ENCODE data around the gene NOG. TPM values are rescaled to one million over a fixed set of nuclear protein-coding genes. Genes with fewer than 3 reads are reported as not detected.

NOG gene
- polyA plus RNA-seq, 2 of the 4 experiments (the other 2 are of a cell fraction): 0.25 to 0.67 TPM

DNA sequence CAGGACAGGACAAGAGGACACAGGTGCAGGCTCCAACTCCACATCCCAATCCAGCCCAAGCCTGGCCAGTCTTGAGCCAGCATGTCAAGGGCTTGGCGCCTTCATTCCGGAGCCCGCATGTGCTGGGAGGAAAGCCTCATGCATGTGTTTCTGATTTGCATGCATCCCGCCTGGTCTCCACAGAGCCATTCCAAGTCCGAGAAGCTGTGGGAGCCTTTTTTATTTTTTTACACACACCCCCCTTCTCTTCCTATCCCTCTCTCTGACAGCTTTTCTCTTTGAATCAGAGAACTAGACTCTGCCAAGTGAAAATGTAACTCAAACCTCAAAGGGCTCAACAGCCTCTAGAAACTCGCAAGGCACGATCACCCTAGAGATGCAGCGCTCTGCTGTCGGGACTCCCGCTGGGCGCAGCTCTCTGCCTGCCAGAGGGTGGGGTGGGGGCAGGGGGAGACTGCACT, 45.1 kb downstream of the NOG start (continued):
- TF ChIP-seq, protein P1, sequence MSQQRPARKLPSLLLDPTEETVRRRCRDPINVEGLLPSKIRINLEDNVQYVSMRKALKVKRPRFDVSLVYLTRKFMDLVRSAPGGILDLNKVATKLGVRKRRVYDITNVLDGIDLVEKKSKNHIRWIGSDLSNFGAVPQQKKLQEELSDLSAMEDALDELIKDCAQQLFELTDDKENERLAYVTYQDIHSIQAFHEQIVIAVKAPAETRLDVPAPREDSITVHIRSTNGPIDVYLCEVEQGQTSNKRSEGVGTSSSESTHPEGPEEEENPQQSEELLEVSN (IDR thresholded peaks at IDR 0.05; ENCODE audit: borderline replicate concordance, low read depth): no peak
- TF ChIP-seq, protein P2, sequence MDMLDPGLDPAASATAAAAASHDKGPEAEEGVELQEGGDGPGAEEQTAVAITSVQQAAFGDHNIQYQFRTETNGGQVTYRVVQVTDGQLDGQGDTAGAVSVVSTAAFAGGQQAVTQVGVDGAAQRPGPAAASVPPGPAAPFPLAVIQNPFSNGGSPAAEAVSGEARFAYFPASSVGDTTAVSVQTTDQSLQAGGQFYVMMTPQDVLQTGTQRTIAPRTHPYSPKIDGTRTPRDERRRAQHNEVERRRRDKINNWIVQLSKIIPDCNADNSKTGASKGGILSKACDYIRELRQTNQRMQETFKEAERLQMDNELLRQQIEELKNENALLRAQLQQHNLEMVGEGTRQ (IDR thresholded peaks at IDR 0.05): no peak
- no peak for TF ChIP-seq MAZ (IDR thresholded peaks at IDR 0.05; ENCODE audit: borderline replicate concordance, low read depth, low read length)
- no peak for TF ChIP-seq CHD2 (IDR thresholded peaks at IDR 0.05; ENCODE audit: low read length, partially characterized antibody)
- TF ChIP-seq TFCP2L1 (CRISPR knock-in tag; IDR thresholded peaks at IDR 0.05): no peak
- no peak for TF ChIP-seq CEBPB (IDR thresholded peaks at IDR 0.05)
- TF ChIP-seq RFX5 (IDR thresholded peaks at IDR 0.05): no peak
- no peak for TF ChIP-seq MYC (IDR thresholded peaks at IDR 0.05; ENCODE audit: borderline replicate concordance, low read length)
- no peak for TF ChIP-seq HDAC2 (IDR thresholded peaks at IDR 0.05)

DNA sequence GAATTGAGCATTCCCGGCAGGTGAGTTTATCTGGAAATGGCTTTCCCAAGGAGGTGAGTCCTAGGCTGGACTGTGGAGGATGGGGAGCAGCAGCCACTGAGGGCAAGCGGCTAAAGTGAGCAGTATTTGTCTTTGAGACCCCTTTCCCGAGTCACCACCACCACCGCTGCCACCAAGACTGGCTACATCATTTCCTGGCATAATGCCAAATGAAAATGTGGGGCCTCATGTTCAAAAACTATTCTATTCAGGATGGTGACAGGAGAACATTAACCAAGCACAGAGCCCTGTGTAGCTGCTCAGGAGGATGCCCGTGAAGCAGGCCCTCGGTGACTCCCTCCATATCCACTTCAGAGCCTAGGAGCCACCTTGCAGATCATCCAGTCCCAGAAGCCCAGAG, 46.0 kb downstream of the NOG start:
- CTCF ChIA-PET: interaction anchor here (0.6 to 4.0 kb wide), 7 partner anchors 9 to 121 kb away, joined by 3 to 29 read pairs (median 5); partner anchors contain the start of gene NOG

DNA sequence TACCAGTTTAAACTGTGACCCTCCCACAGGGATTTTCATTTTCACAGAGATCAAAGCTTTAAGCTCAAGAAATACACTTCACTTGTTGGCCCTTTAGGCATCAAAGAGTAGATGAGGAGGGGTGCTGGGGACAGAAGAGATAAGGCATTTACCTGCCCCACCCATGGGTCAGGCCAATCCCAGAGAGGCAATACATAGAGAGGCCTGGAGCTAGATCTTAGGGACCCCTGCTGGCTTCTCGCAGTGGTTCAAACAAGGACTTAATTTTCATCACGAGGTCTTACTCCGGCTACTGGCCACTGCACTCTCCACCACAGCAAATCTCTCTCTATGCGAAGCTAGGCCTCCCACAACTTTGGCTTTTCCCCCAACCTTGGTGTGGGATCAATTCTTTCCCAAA, 46.6 kb downstream of the NOG start:
- ChIA-PET CTCF (interaction anchor here (0.6 to 3.0 kb wide), 6 partner anchors 10 to 120 kb away, joined by 4 to 9 read pairs (median 4); partner anchors contain the start of gene NOG), POLR2A (no interaction called here)
- Histone ChIP-seq H3K9me3 (no peaks in the 10 kb centered on the region), H3K4me1 (0 out of 3 replicates have a peak, but pooled peaks cover 3% of the 10 kb centered on the region), H3K4me2 (no peak overlapping the region), H3K27ac (no peak overlapping the region), H3K4me3 (no peak overlapping the region)
- TF ChIP-seq, protein P3, sequence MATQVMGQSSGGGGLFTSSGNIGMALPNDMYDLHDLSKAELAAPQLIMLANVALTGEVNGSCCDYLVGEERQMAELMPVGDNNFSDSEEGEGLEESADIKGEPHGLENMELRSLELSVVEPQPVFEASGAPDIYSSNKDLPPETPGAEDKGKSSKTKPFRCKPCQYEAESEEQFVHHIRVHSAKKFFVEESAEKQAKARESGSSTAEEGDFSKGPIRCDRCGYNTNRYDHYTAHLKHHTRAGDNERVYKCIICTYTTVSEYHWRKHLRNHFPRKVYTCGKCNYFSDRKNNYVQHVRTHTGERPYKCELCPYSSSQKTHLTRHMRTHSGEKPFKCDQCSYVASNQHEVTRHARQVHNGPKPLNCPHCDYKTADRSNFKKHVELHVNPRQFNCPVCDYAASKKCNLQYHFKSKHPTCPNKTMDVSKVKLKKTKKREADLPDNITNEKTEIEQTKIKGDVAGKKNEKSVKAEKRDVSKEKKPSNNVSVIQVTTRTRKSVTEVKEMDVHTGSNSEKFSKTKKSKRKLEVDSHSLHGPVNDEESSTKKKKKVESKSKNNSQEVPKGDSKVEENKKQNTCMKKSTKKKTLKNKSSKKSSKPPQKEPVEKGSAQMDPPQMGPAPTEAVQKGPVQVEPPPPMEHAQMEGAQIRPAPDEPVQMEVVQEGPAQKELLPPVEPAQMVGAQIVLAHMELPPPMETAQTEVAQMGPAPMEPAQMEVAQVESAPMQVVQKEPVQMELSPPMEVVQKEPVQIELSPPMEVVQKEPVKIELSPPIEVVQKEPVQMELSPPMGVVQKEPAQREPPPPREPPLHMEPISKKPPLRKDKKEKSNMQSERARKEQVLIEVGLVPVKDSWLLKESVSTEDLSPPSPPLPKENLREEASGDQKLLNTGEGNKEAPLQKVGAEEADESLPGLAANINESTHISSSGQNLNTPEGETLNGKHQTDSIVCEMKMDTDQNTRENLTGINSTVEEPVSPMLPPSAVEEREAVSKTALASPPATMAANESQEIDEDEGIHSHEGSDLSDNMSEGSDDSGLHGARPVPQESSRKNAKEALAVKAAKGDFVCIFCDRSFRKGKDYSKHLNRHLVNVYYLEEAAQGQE (IDR thresholded peaks at IDR 0.05): no peak
- TF ChIP-seq ZNF302 (CRISPR knock-in tag; IDR thresholded peaks at IDR 0.05): no peak
- TF ChIP-seq EP300 (IDR thresholded peaks at IDR 0.05): no peak
- TF ChIP-seq ZFP36 (IDR thresholded peaks at IDR 0.05; ENCODE audit: borderline replicate concordance, partially characterized antibody): no peak
- TF ChIP-seq CBX8 (IDR thresholded peaks at IDR 0.05): no peak
- TF ChIP-seq FOXS1 (CRISPR knock-in tag; IDR thresholded peaks at IDR 0.05): no peak
- TF ChIP-seq RCOR1 (IDR thresholded peaks at IDR 0.05; ENCODE audit: low read depth, low read length): no peak
- TF ChIP-seq, protein P4, sequence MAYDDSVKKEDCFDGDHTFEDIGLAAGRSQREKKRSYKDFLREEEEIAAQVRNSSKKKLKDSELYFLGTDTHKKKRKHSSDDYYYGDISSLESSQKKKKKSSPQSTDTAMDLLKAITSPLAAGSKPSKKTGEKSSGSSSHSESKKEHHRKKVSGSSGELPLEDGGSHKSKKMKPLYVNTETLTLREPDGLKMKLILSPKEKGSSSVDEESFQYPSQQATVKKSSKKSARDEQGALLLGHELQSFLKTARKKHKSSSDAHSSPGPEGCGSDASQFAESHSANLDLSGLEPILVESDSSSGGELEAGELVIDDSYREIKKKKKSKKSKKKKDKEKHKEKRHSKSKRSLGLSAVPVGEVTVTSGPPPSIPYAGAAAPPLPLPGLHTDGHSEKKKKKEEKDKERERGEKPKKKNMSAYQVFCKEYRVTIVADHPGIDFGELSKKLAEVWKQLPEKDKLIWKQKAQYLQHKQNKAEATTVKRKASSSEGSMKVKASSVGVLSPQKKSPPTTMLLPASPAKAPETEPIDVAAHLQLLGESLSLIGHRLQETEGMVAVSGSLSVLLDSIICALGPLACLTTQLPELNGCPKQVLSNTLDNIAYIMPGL (CRISPR knock-in tag; IDR thresholded peaks at IDR 0.05; ENCODE audit: borderline replicate concordance): no peak
- TF ChIP-seq HEYL (CRISPR knock-in tag; IDR thresholded peaks at IDR 0.05): no peak
- no peak for DNase-seq (ENCODE audit: low read depth in 1 of 2, low spot score in 1 of 2)
- no peak for ATAC-seq
- no peak for FAIRE-seq
- WGBS (ENCODE audit: missing lambda C conversion rate): 54% methylated on average over 4 of the region's 4 CpGs

More for the DNA sequence above, 46.0 kb downstream of the NOG start:
- WGBS (ENCODE audit: missing lambda C conversion rate): 64% methylated on average over 6 of the region's 6 CpGs
- H3K27ac ChIP-seq: no peak overlapping the region
- no peak for FAIRE-seq
- no peak for TF ChIP-seq JUNB (IDR thresholded peaks at IDR 0.05)
- no peak for TF ChIP-seq HOXA7 (CRISPR knock-in tag; IDR thresholded peaks at IDR 0.05)
- no peak for TF ChIP-seq ZSCAN20 (CRISPR knock-in tag; IDR thresholded peaks at IDR 0.05)
- TF ChIP-seq, protein P5, sequence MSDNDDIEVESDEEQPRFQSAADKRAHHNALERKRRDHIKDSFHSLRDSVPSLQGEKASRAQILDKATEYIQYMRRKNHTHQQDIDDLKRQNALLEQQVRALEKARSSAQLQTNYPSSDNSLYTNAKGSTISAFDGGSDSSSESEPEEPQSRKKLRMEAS (IDR thresholded peaks at IDR 0.05): no peak
- no peak for TF ChIP-seq TP53 (CRISPR knock-in tag; IDR thresholded peaks at IDR 0.05)
- TF ChIP-seq, protein P6, sequence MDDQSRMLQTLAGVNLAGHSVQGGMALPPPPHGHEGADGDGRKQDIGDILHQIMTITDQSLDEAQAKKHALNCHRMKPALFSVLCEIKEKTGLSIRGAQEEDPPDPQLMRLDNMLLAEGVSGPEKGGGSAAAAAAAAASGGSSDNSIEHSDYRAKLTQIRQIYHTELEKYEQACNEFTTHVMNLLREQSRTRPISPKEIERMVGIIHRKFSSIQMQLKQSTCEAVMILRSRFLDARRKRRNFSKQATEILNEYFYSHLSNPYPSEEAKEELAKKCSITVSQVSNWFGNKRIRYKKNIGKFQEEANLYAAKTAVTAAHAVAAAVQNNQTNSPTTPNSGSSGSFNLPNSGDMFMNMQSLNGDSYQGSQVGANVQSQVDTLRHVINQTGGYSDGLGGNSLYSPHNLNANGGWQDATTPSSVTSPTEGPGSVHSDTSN (IDR thresholded peaks at IDR 0.05): no peak
- TF ChIP-seq, protein P4 (CRISPR knock-in tag; IDR thresholded peaks at IDR 0.05; ENCODE audit: borderline replicate concordance): no peak
- TF ChIP-seq JUN (IDR thresholded peaks at IDR 0.05): no peak
- no peak for TF ChIP-seq NR3C1 (IDR thresholded peaks at IDR 0.05)
- TF ChIP-seq KDM5A (IDR thresholded peaks at IDR 0.05): no peak
- ATAC-seq: no peak
- 0 out of 3 replicates have a peak, but pooled peaks cover 3% of the 10 kb centered on the region for H3K4me1 ChIP-seq
- POLR2A ChIA-PET: no interaction called here
- H3K9me3 ChIP-seq: no peaks in the 10 kb centered on the region
- H3K4me3 ChIP-seq: no peak overlapping the region
- no peak overlapping the region for H3K4me2 ChIP-seq
- no peak for DNase-seq (ENCODE audit: low read depth in 1 of 2, low spot score in 1 of 2)

Data from A549 (cell line).